Stimulated activated CD4-positive, alpha-beta T cell treated with anti-CD3 and anti-CD28 coated beads, TNF-alpha, amount 100 ng/mL, for 1 hour (primary cell): Measurements from ENCODE around the gene SNX18.
"Not testable (repeated sequence)": the region's sequence is repeated elsewhere in the genome, so short reads cannot be mapped to it uniquely, and the experiment has no call there.

Source experiments
- DNase-seq, 3 donors: peaks; one replicate each; pipeline ENCODE4 v3.0.0-alpha.2; 2020; ENCODE audit warnings: low read depth in 3 of 3, low spot score in 1 of 3

Gene SNX18, protein sequence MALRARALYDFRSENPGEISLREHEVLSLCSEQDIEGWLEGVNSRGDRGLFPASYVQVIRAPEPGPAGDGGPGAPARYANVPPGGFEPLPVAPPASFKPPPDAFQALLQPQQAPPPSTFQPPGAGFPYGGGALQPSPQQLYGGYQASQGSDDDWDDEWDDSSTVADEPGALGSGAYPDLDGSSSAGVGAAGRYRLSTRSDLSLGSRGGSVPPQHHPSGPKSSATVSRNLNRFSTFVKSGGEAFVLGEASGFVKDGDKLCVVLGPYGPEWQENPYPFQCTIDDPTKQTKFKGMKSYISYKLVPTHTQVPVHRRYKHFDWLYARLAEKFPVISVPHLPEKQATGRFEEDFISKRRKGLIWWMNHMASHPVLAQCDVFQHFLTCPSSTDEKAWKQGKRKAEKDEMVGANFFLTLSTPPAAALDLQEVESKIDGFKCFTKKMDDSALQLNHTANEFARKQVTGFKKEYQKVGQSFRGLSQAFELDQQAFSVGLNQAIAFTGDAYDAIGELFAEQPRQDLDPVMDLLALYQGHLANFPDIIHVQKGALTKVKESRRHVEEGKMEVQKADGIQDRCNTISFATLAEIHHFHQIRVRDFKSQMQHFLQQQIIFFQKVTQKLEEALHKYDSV

DNA sequence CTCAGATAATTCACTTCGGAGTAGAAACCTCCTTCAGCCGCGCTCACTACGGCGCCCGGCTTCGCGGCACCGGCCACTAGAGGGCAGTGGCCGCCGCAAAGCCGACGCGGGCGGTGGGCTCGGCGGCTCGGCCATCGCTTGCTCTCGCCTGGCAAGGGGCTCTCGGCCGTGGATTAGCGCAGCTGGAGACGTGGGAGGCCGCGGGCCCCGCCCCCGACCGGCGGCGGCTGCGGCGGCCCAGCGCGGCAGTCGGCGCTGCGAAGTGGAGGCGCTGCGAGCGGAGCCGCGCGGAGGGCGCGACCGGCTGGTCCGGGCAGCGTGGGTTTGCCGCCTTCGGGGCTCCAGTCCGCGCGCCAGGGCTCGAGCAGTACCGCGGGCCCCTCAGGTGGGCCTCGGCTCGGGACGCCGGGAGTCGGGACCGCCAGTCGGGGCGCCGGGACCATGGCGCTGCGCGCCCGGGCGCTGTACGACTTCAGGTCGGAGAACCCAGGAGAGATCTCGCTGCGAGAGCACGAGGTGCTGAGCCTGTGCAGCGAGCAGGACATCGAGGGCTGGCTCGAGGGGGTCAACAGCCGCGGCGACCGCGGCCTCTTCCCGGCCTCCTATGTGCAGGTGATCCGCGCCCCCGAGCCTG lies at the start of gene SNX18:
TSS of gene SNX18 (plus strand) at position 248 of the 634 bp plus-strand sequence. CDS start at position 442, 194 bp downstream.
- peak; percentile 82 to 87 (median 84) for DNase-seq

DNA sequence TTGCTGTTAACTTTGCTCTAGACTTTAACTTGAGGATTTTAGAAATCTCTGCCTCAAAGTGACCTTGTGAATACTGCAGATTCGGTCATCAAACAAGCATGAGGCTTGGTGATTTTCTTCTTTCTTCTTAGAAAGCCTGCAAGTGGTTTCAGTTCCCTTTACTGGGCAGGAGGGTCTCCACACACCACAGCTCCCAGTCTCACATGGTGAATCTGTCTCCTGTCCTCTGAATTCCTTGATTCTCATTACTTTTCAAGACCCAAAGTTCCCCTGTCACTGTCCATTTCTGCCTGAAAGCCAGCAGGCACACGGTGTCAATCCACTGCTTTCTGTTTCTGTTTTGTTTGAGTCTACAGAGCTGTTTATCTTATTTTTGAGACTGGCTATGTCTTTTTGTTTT lies 47.9 kb upstream of the SNX18 start:
- no peak for DNase-seq

DNA sequence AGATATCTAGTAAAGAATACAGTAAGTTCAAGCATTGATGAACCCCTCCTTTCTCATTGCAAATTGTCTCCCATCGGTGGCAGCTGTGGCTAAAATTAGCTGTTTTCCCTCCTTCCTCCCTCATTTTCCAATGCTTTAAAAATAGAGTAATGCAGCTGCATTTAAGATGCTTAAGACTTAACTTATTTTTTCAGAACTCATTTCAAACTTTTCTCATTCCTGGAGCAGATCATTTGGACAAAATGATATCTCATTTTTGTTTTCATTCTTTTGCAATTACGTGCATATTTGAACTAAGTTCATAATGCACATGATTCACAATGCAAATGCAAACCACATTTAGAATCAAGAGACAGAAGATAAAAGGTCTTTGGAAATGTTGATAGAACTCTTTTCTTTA lies 47.4 kb upstream of the SNX18 start:
- DNase-seq, result no peak

DNA sequence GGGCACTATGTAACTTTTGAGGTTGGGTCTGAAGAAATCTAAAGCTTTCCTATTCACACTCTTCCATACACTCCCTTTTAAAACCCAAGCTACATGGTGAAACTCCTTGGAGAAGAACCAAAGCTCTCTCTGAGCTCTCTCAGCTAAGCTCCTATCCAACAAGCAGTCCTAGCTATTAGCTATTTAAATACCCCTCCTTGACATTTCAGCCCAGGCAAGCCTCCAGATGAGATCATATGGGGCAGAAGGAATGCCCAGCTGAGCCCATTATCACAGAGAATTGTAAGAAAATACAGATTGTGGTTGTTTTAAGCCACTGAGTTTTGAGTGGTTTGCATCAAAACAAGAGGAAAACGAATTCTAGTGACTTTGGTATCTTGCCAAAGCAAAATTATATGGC lies 46.9 kb upstream of the SNX18 start:
- DNase-seq, result no peak

DNA sequence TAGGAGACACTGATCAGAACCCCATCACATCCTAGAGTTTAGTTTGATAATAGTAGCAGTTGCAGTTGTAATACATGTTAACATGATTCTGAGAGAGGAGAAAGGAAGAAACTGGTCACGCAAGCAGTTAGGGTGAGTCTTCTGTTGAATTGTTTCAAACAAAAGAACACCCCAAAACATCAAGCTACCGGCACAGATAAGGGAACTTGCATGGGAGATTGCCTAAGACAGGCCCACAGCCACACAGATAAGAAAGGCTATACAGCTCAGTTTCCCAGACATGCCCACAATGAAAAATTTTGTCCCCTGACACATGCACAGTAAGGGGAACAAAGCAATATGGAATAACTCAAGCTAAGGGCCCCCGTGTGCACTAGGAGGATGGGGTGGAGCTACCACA lies 46.2 kb upstream of the SNX18 start:
- DNase-seq, result no peak

DNA sequence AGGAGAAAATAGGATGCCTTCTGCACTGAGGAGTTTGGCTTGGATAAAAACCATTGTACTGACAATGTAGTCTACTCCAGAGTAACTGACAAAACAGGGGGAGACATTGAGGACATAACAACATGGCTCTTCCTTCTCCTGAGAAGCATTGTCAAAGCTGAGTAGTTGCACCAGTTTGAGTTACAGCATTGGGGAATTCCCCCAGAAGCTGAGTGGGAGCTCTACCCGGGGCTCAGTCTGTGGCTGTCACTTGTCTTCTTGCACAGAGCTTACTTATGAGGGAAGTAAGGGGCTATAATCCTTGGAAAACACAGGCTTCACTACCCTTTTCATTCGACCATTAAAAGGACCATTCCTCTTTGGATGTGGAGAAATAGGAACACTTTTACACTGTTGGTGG lies 40.9 kb upstream of the SNX18 start:
- no peak for DNase-seq

DNA sequence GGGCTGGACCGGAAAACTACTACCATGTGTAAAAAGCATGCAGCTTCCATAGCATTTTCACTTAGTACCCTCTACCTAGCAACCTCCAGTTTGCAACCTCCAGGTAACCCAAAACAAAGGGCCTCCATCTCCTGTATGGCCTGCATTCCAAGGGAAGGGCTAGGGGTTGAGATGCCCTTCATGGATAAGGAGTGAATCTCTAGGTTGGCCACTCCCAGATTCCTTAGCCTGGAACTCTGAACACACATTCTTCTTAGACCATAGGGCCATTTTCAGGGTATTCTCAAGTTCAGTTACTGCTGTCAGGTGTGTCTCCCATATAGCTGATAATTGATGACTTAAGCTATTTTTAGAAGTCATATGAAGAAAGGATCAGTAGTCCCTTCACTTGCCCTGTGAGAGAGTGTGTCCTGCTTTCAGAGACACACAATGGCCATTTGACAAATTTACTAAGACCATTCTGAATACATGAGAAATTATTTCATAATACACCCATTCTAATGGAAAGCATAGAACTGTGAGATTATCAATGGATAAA lies 39.5 kb upstream of the SNX18 start:
- no peak for DNase-seq

DNA sequence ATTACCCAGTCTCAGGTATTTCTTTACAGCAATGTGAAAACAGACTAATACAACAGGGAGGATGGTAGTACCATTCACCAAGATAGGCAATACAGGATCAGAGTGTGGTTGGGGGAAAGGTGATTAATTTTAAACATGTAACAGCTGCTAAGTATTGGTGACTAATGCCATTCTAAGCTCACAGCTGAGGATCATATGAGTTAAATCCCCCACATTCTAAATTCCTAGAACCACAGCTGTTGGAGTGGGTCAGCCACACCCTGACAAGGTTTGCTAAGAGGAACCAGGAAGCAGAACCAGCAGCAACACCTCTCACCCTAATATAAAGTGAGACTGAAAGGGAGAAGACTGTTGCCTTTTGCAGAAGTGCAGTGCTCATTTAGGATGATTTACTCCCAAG lies 37.3 kb upstream of the SNX18 start:
- DNase-seq, result no peak

DNA sequence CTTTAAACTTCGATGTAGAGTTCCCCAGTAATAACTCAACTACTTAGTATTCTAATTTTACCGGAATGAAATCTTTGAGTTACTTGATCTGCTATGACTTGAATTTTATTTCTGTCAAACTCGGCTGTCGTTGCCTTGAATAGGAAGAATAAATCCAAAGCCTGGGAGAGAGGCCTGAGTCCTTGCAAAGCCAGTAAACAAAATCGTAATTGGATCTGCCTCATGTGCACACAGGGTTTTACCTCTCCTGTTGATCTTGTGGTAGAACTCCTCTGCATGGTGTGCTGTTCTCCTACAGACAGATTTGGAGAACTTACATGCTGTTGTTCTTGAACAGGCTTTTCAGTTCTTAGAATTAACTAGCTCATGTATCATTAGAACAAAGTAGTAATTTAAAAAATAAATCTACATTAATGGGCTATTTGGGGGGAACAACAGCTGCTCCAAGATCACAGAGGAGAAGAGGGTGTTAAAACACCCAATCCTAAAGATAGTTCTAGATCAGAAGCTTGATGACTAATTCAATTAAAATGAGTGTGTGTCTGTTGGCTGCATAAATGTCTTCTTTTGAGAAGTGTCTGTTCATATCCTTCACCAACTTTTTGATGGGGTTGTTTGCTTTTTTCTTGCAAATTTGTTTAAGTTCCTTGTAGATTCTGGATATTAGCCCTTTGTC lies 33.2 kb upstream of the SNX18 start:
- DNase-seq, result no peak

DNA sequence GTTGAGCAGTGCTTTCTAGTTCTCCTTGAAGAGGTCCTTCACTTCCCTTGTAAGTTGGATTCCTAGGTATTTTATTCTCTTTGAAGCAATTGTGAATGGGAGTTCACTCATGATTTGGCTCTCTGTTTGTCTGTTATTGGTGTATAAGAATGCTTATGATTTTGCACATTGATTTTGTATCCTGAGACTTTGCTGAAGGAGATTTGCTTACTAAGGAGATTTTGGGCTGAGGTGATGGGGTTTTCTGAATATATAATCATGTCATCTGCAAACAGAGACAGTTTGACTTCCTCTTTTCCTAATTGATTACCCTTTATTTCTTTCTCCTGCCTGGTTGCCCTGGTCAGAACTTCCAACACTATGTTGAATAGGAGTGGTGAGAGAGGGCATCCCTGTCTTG lies 31.9 kb upstream of the SNX18 start:
- not testable (repeated sequence) for DNase-seq

DNA sequence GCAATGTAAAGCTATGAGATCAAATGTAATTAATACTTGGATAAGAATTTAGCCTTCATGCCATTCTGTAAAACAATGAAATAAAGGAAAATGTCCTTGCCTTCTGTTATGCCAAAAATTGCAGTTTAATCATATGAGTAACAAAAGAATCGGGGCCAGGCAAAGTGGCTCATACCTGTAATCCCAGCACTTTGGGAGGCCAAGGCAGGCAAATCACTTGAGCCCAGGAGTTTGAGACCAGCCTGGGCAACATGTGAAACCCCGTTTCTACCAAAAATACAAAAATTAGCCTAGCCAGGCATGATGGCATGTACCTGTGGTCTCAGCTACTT lies 27.9 kb upstream of the SNX18 start:
- not testable (repeated sequence) for DNase-seq

DNA sequence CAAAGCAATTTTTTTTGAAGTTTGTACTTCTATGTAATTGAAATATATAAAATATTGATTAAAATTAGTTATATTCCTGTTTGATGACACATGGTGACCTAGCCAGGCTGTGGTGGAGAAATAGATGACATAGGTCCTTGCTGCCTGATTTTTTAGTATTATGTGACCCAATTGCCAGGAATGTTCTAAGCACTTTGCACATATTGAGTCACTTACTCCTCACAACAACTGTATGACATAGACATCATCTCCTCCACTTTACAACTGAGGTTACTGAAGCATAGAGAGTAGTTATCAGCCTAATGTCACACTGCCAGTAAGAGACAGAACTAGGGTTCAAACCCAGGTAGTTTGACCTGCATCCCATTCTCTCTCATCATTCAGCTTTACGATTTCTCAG lies 26.2 kb upstream of the SNX18 start:
- no peak for DNase-seq

DNA sequence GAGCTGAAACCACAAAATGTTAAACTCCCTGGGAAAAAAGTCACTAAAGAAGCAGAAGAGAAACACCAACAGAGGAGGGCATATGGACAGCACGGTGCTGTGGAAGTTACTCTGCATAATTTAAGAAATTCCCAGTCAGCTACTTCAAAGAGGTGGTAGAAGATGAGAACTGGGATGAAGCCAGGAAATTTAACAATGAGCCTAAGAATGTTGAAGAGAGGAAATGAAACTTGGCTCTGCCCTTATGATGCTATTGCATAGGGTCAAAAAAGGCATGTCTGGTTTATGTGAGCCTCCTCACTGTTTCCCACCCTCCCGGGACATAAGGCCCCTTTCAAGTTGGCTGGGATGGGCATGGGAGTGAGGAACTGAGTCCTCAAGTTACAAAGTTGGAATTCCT lies 25.4 kb upstream of the SNX18 start:
- DNase-seq, result no peak

DNA sequence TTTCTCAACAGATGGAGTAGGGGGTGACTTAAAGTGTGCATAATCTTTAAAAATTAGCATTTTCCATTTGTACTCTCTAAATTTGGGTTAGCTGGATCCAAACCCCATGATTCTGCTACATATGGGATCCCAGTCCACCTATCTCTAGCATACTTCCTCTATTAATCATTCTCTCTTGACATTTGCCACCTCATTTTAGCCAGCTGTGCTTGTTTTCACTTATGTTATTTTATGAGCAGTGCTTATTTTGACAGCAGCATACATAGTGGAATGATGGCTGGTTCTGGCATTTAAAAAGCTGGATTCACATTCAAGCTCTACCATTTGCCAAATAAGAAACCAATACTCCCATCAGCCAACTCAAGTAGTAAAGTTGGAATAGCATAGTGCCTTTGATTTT lies 22.5 kb upstream of the SNX18 start:
- no peak for DNase-seq

DNA sequence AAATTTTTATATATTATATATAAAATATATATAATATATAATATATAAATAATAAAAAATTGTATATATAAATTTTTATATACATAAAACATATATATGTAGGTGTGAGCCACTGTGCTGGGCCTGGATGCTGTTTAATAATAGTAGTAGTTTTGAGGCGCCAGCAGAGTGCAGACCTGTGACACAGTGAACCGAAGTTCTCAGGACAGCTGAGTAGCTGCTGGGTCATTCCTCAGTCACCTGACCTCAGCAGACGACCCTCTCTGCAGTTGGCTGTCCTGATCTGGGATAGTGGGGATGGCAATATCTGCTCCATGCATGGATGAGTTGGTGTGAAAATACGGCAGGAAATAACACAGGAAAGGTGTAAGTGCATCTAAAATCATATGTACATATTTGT lies 3.3 kb upstream of the SNX18 start:
- no peak for DNase-seq

DNA sequence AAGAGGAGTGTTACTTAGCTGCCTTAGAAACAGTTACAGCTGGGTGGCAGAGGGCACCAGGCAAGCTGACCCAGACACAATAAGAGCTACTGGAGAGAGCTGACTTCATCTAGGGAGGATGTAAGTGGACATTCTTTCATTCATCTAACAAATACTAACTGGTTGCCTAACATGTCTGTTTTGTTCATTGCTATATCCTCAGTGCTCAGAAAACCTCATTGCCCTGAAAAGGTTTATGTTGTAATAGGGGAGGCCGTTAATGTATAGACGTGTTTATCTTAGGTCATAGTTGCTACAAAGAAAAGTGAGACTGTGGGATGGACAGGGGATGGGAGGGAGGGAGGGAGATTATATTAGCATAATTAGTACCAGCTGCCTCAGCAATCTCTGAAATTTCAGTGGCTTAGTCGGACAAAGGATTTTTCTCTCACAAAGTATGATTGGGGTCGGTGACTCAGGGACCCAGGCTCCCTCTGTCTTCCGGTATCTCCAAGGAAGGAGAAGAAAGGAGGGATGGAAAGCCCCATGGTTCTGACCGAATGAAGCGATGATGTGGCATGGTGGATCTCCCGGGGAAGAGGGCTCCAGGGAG lies 2.6 kb upstream of the SNX18 start:
- no peak for DNase-seq

DNA sequence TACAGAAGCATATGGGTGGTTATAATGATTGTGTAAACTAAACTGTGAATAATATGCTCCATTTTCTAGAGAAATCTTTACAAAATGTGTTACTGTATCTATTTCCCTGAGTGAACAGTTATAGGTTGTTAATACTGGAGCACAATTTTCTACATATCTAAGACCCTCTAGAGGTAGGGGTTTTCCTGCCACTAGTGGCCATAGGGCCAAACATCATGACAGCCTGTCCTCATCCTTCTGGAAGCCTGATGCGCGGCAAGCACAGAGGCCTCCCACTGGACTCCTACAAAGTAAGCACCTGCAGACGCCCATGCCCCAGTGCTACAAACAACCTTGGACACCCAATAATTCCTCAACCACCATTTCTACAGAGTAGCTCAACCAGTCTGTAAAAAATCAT lies 1.9 kb upstream of the SNX18 start:
- DNase-seq, result no peak

DNA sequence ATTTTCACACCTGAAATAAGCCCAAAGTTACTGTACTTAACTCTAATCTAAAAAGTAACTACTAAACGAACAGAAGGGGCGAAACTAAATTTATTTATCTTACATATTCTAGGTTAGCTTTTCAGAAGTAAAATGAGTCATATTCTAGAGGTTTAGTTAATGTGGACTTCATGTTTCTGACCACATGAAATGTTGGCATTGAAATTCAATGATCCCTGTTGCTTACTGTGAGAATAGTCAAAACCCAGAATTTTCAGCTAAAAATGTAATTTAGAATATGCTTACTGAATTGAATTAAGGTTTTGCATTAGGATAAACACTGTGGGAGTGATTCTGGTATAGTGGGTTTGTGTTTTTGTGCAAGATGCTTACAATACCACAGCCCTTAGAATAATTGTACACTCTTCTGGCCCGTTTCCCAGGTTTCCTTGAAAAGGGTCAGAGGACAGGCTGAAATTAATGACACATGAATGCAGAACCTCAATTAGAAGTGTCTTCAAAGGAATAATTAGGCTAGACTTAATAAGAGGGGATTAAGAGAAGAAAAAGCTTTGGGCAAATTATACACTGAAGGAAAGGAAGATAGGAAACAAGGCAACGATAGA lies 1.4 kb upstream of the SNX18 start:
- no peak for DNase-seq

DNA sequence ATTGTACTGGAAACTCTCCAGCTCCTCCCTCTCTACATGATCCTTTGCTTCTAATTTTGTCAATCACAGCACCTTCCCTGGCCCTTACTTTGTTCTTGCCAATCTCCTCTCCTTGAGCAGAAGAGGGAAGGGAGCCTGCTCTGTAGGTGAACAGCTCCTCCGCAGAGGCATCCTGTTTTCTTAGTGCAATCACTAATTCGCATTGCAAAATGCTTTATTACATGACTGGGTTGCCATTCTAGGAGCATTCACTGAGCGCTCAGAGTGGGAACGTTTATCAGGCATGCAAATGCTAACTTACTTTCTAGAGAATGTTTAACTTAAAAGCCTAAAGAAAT lies 416 bp upstream of the SNX18 start:
- DNase-seq, result no peak

DNA sequence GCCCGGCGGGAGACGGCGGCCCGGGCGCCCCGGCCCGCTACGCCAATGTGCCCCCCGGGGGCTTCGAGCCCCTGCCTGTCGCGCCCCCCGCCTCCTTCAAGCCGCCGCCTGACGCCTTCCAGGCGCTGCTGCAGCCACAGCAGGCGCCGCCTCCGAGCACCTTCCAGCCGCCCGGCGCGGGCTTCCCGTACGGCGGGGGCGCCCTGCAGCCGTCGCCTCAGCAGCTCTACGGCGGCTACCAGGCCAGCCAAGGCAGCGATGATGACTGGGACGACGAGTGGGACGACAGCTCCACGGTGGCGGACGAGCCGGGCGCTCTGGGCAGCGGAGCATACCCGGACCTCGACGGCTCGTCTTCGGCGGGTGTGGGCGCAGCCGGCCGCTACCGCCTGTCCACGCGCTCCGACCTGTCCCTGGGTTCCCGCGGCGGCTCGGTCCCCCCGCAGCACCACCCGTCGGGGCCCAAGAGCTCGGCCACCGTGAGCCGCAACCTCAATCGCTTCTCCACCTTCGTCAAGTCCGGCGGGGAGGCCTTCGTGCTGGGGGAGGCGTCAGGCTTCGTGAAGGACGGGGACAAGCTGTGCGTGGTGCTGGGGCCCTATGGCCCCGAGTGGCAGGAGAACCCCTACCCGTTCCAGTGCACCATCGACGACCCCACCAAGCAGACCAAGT lies 723 bp downstream of the SNX18 start:
- DNase-seq, result peak in 2 of 3 donors; percentile 31 to 35
